Peyer's patch (tissue), 4 donors: ENCODE results near the gene UPK2.

Experiments used
- POLR2A ChIP-seq, 2 donors: fragments of 450-650 bp; IDR thresholded peaks; one replicate each; pipeline ENCODE4 v1.5.1; 2017; ENCODE audit warnings: antibody characterized with exemption in 2 of 2, mild to moderate bottlenecking in 2 of 2, moderate library complexity in 2 of 2
- TF ChIP-seq, protein P1 (sequence below), 6 experiments: fragments of 450-650 bp in 4 of 6; fragments of 200-600 bp in 2 of 6; sonication (generic) in 1 of 6; IDR thresholded peaks; one replicate each; pipeline ENCODE4 v1.5.1; 2017 to 2019; ENCODE audit warnings: antibody characterized with exemption in 6 of 6, mild to moderate bottlenecking in 3 of 6, moderate library complexity in 1 of 6

DNA sequence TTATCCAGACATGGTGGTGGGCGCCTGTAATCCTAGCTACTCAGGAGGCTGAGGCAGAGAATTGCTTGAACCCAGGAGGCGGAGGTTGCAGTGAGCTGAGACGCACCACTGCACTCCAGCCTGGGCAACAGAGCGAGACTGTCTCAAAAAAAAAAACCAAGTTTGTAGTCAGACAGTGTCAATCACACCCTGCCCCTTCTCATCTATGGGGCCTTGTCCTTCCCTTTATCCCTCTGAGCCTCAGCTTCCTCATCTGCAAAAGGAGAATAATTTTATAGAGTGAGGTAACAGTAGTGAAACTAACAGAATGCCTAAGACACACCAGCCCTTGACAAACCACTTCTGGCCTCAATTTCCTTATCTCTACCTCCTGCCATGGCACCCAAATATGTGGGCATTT, 41.1 kb upstream of the UPK2 start:
- TF ChIP-seq, protein P1, sequence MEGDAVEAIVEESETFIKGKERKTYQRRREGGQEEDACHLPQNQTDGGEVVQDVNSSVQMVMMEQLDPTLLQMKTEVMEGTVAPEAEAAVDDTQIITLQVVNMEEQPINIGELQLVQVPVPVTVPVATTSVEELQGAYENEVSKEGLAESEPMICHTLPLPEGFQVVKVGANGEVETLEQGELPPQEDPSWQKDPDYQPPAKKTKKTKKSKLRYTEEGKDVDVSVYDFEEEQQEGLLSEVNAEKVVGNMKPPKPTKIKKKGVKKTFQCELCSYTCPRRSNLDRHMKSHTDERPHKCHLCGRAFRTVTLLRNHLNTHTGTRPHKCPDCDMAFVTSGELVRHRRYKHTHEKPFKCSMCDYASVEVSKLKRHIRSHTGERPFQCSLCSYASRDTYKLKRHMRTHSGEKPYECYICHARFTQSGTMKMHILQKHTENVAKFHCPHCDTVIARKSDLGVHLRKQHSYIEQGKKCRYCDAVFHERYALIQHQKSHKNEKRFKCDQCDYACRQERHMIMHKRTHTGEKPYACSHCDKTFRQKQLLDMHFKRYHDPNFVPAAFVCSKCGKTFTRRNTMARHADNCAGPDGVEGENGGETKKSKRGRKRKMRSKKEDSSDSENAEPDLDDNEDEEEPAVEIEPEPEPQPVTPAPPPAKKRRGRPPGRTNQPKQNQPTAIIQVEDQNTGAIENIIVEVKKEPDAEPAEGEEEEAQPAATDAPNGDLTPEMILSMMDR (IDR thresholded peaks at IDR 0.05), result no peak
- TF ChIP-seq POLR2A (IDR thresholded peaks at IDR 0.05), result no peak
